PC-3 (cell line): ENCODE data around the gene SMG9. TPM values are rescaled to one million over a fixed set of nuclear protein-coding genes. Genes with fewer than 3 reads are reported as not detected.

Source experiments
- ATAC-seq: fragments of 200-7000 bp; cut with Tn5 transposase; 2 replicates; pipeline ENCODE4 v1.9.1; 2020; ENCODE audit warnings: mild to moderate bottlenecking, moderate library complexity
- BruUV-seq: library from RNA; stranded (reverse); fragments of 400-500 nt; replicated peaks from 2 replicates; lab custom pipeline; 2021; lab: Mats Ljungman, UMichigan
- CTCF ChIA-PET: fragments of 300-600 bp; sonication (Branson Sonifier 250); formaldehyde crosslinking; loops from one replicate; lab custom pipeline; 2022; ENCODE audit warnings: antibody characterized with exemption; lab: Charles Lee
- POLR2A ChIA-PET: fragments of 300-600 bp; sonication (Branson Sonifier 250); formaldehyde crosslinking; loops from one replicate; lab custom pipeline; 2022; ENCODE audit warnings: antibody characterized with exemption; ENCODE audit not compliant: unreplicated experiment; lab: Charles Lee
- DNase-seq: peaks from one replicate; pipeline ENCODE4 v3.0.0-alpha.2; 2015
- H2AFZ ChIP-seq: fragments of 300-600 bp; sonication (generic); 2 replicates; pipeline ENCODE4 v1.6.0; 2016; ENCODE audit warnings: antibody characterized with exemption, low read length
- H3F3A ChIP-seq: fragments of 300-600 bp; sonication (generic); one replicate; pipeline ENCODE4 v1.6.0; 2017; ENCODE audit warnings: antibody characterized with exemption, low read length, control low read depth, mild to moderate bottlenecking; ENCODE audit not compliant: unreplicated experiment
- H3K27ac ChIP-seq: fragments of 300-600 bp; sonication (generic); 2 replicates; pipeline ENCODE4 v1.5.1; 2016; ENCODE audit warnings: mild to moderate bottlenecking, low read length
- H3K27me3 ChIP-seq: fragments of 300-600 bp; sonication (generic); 2 replicates; pipeline ENCODE4 v1.6.1; 2016; ENCODE audit warnings: low read length, mixed read lengths
- H3K36me3 ChIP-seq: fragments of 300-600 bp; sonication (generic); 2 replicates; pipeline ENCODE4 v1.6.1; 2016; ENCODE audit warnings: low read depth, mixed run types, low read length, mixed read lengths
- H3K4me1 ChIP-seq: fragments of 300-600 bp; sonication (generic); 2 replicates; pipeline ENCODE4 v1.5.1; 2016; ENCODE audit warnings: low read length; ENCODE audit not compliant: insufficient read depth
- H3K4me2 ChIP-seq: fragments of 300-600 bp; sonication (generic); 2 replicates; pipeline ENCODE4 v1.6.0; 2016; ENCODE audit warnings: low read length
- H3K4me3 ChIP-seq: fragments of 300-600 bp; sonication (generic); 2 replicates; pipeline ENCODE4 v1.5.1; 2016; ENCODE audit warnings: mild to moderate bottlenecking, low read length, mixed read lengths
- H3K79me2 ChIP-seq: fragments of 300-600 bp; sonication (generic); 2 replicates; pipeline ENCODE4 v1.6.1; 2017; ENCODE audit warnings: low read length, mixed read lengths
- H3K9ac ChIP-seq: fragments of 300-600 bp; sonication (generic); 2 replicates; pipeline ENCODE4 v1.6.0; 2016; ENCODE audit warnings: mild to moderate bottlenecking, low read length
- H3K9me2 ChIP-seq: fragments of 300-600 bp; sonication (generic); replicated peaks from 2 replicates; pipeline ENCODE4 v1.6.1; 2016; ENCODE audit warnings: mixed run types, low read length, mixed read lengths
- H3K9me3 ChIP-seq: fragments of 300-600 bp; sonication (generic); 2 replicates; pipeline ENCODE4 v1.6.1; 2016; ENCODE audit warnings: low read length, mixed read lengths
- H4K20me1 ChIP-seq: fragments of 300-600 bp; sonication (generic); 2 replicates; pipeline ENCODE4 v1.6.1; 2016; ENCODE audit warnings: low read length, mixed read lengths
- EZH2 ChIP-seq: fragments of 300-600 bp; sonication (generic); IDR thresholded peaks from one replicate; pipeline ENCODE4 v1.6.1; 2017; ENCODE audit warnings: antibody characterized with exemption, mild to moderate bottlenecking, low read length; ENCODE audit not compliant: unreplicated experiment
- EZH2phosphoT487 ChIP-seq: fragments of 300-600 bp; sonication (generic); IDR thresholded peaks from 2 replicates; pipeline ENCODE4 v1.6.1; 2018; ENCODE audit warnings: mild to moderate bottlenecking, antibody characterized with exemption, low read length, borderline replicate concordance
- intact Hi-C: fragments of 100-400 bp; cut with micrococcal nuclease; formaldehyde crosslinking; loops from 2 replicates; pipeline ENCODE4 v1.9.0; 2023
- total RNA-seq: library from RNA; depleted of rRNA; stranded (reverse); fragments of >200 nt; gene quantifications from 2 replicates; pipeline ENCODE4 v1.2.3, GENCODE V29; 2014
- TF ChIP-seq, protein P1 (sequence below): fragments of 300-600 bp; sonication (generic); conservative IDR thresholded peaks from 2 replicates; pipeline ENCODE4 v1.5.1; 2017; ENCODE audit warnings: antibody characterized with exemption, low read depth, mild to moderate bottlenecking, low read length

Gene SMG9
- total RNA-seq, 1 experiment from 2014 or later = 48.8 TPM

DNA sequence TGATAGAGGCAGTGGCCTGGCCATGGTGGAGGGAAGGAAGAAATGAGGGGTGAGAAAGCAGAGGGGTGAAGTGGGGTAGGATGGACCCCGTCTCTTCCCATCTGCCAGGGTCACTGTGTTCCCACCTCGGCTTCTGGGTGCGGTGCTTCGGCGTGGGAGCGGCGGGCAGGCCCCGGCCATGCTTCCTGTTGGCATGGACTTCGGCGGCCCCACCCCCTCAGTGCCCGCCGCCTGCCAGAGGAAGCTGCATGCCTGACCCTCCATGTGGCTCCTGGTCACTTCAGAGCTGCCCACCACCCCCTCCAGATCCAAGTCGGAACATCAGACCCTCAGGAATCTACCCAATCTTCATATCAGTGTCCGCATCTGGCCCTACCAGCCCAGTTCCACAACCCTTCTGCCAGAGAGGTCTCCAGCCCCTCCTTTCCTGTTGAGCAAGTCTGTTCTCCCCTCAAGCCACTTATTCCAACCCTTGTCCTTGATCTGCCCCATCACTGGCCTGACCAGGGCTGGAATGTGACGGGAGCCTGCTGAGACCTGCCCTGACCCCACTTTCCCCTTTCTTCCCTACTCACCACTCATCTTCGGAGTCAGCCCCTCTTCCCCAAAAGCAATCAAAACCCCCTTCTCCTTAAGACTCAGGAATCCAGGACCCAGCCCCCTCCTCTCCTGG lies 24.5 kb upstream of the SMG9 start:
- H4K20me1 ChIP-seq = no peaks in the 10 kb centered on the region
- no peak for ATAC-seq
- peaks cover 47% of the 10 kb centered on the region for H3K79me2 ChIP-seq
- peak overlapping the region; percentile 80 for H3K4me3 ChIP-seq
- H2AFZ ChIP-seq = no peak overlapping the region
- H3F3A ChIP-seq = no peaks in the 10 kb centered on the region
- H3K27me3 ChIP-seq = no peaks in the 10 kb centered on the region
- no peaks in the 10 kb centered on the region for H3K9me3 ChIP-seq
- H3K27ac ChIP-seq = 0 out of 2 replicates have a peak overlapping the region, but pooled peaks have one; percentile 0
- no peaks in the 10 kb centered on the region for H3K36me3 ChIP-seq
- H3K9ac ChIP-seq = peak overlapping the region; percentile 87; the same call in 1 of the 2 replicates
- peaks cover 45% of the 10 kb centered on the region for H3K4me1 ChIP-seq
- intact Hi-C loops = no loop called here
- TF ChIP-seq EZH2 = no peak
- no peak for TF ChIP-seq EZH2phosphoT487
- TF ChIP-seq, protein P1, sequence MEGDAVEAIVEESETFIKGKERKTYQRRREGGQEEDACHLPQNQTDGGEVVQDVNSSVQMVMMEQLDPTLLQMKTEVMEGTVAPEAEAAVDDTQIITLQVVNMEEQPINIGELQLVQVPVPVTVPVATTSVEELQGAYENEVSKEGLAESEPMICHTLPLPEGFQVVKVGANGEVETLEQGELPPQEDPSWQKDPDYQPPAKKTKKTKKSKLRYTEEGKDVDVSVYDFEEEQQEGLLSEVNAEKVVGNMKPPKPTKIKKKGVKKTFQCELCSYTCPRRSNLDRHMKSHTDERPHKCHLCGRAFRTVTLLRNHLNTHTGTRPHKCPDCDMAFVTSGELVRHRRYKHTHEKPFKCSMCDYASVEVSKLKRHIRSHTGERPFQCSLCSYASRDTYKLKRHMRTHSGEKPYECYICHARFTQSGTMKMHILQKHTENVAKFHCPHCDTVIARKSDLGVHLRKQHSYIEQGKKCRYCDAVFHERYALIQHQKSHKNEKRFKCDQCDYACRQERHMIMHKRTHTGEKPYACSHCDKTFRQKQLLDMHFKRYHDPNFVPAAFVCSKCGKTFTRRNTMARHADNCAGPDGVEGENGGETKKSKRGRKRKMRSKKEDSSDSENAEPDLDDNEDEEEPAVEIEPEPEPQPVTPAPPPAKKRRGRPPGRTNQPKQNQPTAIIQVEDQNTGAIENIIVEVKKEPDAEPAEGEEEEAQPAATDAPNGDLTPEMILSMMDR = no peak
- ChIA-PET CTCF (interaction anchor here (2.2 kb wide), 1 partner anchor 11 kb away, joined by 7 read pairs; no protein-coding TSS in a partner anchor), POLR2A (no interaction called here)
- no peaks in the 10 kb centered on the region for H3K9me2 ChIP-seq
- H3K4me2 ChIP-seq = peak overlapping the region; percentile 96
- no peak for DNase-seq
- BruUV-seq = TSS peak; percentile 23

DNA sequence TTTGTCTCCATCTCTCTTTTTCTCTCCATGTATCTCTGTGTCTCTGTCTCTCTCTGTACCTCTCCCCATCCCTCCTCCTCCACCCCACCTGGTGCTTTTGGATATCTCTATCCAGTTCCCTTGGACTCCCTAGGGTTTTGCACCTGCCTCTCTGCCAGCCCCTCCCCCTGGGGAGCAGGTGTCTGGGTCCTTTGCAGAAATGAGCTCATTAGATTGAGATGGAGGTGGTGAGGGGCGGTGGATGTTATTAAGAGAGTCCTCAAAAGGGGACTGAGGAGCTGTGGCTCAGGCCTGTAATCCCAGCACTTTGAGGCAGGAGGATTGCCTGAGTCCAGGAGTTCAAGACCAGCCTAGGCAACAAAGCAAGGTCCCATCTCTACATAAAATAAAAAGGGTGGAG lies 23.9 kb upstream of the SMG9 start:
- intact Hi-C loops = no loop called here
- peaks cover 39% of the 10 kb centered on the region for H3K4me1 ChIP-seq
- H3K4me2 ChIP-seq = 0 out of 2 replicates have a peak overlapping the region, but pooled peaks have one; percentile 96

More for the DNA sequence above, 23.9 kb upstream of the SMG9 start:
- ChIA-PET POLR2A (no interaction called here), CTCF (no interaction called here)
- no peaks in the 10 kb centered on the region for H4K20me1 ChIP-seq
- no peak overlapping the region for H3K9ac ChIP-seq
- H2AFZ ChIP-seq = no peak overlapping the region
- no peak for TF ChIP-seq EZH2phosphoT487
- TF ChIP-seq, protein P1 = no peak
- no peak for TF ChIP-seq EZH2
- H3K9me2 ChIP-seq = no peaks in the 10 kb centered on the region
- H3K27me3 ChIP-seq = no peaks in the 10 kb centered on the region
- no peaks in the 10 kb centered on the region for H3F3A ChIP-seq
- H3K79me2 ChIP-seq = peaks cover 47% of the 10 kb centered on the region
- H3K27ac ChIP-seq = no peak overlapping the region
- BruUV-seq = no TSS peak
- no peak for ATAC-seq
- H3K9me3 ChIP-seq = no peaks in the 10 kb centered on the region
- DNase-seq = no peak
- no peaks in the 10 kb centered on the region for H3K36me3 ChIP-seq
- peak overlapping the region; percentile 80; the same call in 1 of the 2 replicates for H3K4me3 ChIP-seq
